ENCODE data around the gene PARVA.

Gene PARVA

DNA sequence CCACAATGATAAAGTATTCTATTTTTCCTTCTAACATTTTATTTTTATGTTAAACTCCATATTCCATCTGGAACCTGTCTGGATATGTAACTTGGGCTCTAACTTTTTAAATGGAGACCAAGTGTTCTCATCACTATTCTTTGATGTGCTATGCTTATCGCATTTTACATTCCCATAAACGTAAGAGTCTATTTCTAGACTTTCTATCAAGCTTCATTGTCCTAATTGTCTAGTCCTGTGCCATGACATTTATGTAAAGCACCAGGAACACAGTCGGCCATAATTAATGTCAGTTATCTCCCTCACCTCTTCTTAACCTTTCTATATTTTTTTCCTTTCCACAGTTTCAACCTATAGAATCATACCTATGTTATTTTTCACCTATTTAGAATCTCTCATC lies 183.0 kb downstream of the PARVA start:
- no peak for DNase-seq
- intact Hi-C loops (cut with DNase I) = no loop called here

DNA sequence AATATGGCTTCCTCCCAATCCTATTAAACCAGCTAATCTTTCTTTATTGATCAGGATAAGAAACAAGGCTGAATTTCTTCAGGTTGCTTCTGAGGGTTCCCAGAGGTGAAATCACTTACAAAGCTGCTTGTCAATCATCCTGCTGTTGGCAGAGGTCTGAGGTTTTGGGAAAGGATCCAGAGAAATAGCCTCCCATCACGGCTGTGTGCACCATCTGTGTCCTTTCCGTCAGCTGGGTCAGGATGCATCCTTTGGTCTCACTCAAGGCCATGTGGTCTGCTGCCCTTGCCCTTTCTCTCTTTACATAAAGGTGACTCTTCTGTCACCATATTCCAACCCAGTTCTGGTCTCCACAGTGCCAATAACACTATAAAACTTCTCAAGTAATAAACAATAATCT lies 183.5 kb downstream of the PARVA start:
- intact Hi-C loops (cut with DNase I) = no loop called here
- no peak for DNase-seq

DNA sequence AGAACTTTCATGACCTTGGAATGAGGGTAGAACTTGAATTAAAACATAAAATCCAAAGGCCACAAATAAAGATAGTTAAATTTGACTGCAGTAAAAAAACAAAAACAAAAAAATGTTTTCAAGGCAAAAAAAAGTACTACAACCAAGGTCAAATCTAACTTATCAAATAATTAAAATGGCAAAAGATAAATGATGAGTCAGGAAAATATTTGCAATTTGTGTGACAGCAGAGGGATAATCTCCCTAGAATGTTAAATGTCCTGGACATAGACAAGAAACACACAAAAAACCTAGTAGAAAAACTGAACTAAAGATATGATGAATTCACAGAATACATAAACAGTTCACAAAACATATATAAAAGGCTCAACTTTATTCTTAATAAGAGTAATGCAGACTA lies 186.6 kb downstream of the PARVA start:
- intact Hi-C loops (cut with DNase I) = no loop called here
- DNase-seq = no peak

DNA sequence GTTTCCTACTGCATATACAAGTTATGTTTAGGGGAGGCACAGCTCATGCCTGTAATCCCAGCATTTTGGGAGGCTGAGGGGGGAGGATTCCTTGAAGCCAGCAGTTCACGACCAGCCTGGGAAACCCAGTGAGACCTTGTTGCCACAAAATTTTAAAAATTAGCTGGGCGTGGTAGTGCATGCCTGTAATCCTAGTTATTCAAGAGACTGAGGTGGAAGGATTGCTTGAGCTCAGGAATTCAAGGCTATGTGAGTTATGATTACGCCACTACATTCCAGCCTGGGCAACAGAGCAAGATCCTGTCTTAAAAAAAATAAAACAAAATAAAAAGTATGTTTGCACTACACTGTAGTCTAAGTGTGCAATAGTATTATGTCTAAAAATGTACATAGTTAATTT lies 188.0 kb downstream of the PARVA start:
- DNase-seq = no peak
- intact Hi-C loops (cut with DNase I) = no loop called here

DNA sequence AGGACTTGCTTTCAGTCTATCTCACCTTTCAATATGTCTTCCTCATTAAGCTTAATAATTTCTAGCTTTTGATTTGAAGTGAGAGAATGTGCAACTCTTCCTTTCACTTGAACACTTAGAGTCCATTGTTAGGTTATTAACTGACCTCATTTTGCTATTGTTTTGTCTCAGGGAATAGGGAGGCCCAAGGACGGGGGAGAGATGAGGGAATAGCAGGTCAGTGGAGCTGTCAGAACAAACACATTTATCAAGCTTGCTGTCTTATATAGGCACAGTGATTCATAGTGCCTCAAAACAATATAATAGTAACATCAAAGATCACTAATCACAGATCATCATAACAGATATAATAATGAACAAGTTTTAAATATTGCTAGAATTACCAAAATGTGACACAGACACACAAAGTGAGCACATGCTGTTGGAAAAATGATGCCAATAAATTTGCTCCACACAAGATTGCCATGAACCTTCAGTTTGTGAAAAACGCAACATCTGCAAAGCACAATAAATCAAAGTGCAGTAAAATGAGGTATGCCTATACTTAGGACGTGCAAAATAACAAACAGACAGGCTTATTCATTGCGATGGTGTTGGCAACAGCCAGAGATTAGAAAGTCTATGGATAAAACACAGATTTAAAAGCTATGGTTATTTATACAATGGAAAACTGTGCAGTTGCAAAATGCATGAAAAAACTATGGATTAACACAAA lies 190.5 kb downstream of the PARVA start:
- intact Hi-C loops (cut with DNase I) = no loop called here
- DNase-seq = no peak

DNA sequence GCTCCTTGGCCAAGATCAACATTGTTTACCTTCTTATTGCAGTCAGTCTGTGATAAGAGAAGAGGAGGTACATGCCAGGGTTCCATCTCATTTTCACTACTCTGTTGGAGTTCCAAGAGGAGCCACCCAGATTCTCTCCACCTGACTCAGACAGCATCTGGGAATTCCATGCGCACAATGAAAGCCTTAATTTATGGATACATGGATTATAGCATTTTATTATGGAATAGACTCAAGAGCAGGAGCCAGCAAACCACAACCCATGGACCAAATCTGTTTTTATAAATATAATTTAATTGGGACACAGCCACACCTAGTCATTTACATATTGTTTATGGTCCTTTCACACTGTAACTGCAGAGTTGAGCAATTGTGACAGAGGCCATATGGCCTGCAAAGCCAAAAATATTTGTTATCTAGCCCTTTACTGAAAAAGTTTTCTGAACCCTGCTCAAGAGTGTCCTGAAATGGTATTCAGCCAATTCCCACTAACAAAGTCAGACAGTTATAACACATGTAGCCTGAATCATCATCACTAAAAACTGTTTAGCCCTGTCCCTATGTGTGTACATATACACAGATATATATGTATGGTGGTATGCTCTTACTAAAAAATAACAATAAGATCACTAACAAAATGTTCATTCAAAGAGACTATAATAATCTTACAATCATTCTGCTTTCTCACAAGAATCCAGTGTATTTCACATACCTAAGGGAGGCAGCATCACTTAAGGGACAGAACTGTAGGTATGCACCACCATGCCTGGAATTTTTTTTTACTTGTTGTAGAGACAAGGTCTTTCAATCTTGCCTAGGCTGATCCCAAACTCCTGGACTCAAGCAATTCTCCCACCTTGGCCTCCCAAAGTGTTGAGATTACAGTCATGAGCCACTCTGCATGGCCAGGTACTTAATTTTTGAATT lies 192.4 kb downstream of the PARVA start:
- intact Hi-C loops (cut with DNase I) = no loop called here
- no peak for DNase-seq

DNA sequence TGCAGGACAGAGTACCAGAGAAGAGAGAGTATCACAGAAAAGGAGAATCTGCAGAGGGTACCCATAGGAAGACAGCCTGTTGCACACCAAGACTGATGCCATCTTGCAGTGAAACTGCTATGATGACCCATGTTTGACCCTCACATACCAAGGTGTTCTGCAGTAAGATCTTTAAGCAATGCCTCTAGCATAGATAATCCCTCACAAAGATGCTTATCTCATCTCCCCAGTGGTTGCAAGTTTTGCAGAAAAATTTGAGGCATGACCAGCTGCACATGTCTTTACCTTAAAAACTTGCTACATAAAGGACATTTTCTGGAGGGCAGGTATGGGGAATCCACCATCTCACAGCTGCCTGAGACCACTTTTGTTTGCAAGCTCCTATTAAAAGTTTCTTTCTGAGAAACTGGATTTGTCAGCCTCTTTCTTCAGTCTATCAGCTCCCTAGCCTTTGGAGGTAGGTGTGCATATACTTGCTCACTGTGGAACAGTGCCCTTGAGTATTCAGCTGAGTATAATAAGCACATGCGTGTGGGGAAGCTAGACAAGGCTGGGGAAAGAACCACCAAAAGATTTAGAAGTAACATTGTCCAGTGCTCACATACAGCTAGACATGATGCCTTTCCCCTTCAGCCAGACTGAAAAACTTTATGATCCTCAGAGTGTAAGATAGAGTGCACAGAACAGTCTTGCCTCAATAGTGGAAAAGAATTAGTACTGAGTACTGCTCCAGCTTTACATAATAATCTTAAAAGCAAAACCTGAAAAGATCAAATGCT lies 196.5 kb downstream of the PARVA start:
- intact Hi-C loops (cut with DNase I) = no loop called here
- DNase-seq = no peak

DNA sequence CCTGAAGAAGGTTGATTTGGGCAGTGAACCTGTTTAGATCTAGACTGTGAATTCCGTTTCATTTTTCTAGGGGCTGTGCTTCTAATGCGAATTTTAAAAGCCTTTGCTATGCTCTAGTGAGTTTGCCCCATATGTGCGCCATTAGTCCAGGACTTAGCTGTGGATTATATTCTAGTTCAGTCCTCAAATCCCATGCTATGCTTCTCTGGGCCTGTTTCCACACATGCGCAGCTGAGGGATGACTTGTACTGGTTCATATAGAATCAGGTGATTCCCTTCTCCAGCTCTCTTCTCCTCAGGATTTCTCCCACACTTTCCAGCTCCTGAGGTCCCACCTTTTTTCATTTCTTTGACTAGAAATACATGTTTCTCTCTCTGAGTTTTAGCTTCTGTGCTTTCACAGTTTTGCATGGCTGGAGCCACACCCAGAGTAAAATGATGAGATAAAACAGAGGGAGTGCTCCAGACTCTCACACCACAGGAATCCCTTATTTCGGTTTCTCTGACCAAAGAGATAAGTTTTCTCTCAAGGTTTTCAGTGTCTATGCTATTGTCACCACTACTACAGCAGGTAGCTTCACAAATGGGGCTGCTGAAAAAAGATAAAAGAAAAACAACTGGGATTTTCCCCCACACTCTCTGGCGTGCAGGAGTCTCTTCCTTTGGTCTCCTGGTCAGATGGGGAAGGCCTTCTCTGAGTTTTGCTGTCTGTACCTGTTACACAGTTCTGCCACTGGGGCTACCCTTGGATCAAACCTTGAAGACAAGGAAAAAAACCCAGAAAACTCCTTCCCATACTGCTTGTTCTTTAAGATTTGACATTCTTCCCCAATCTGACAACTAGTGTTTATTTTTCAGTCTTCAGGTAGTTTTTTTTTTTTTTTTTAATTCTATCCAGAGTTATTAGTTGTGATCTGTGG lies 200.6 kb downstream of the PARVA start:
- no peak for DNase-seq
- intact Hi-C loops (cut with DNase I) = no loop called here

DNA sequence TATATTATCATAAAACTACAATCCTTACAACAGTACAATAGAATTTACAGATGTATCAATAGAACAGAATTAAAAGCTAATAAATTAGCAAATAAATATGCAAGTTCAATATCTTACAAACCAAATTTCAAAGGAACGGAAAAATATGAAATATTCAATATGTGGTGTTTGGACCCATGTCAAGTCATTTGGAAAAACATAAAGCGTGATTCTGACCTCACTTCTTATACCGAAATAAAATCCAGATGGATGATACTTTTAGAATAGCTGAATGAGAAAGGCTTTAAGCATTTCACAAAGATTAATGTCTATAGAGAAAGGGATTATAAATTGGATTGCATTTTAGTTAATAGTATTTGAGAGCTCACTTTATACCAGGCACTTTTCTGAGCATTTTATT lies 204.0 kb downstream of the PARVA start:
- DNase-seq = no peak
- intact Hi-C loops (cut with DNase I) = no loop called here

DNA sequence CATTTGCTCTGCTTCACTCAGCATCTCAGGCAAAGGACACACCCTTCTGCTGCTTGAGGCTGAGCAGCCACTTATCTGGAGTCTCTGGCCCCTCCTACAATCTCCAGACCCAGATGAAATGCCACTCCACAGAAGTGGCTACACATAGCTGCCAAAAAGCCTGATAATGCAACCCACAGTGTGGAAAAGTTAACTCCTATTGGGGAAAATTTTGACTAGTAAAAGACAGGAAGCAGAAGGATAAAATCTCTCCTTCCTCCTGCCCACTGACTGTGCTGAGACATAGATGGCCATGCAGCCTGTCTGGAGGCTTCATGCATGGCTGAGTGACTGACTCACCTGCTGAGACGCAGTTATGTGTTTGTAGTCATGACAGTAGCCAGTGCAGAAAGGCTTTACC lies 204.6 kb downstream of the PARVA start:
- no peak for DNase-seq

More for the DNA sequence above, 204.6 kb downstream of the PARVA start:
- intact Hi-C loops (cut with DNase I) = no loop called here
